Activated naive CD4-positive, alpha-beta T cell treated with anti-CD3 and anti-CD28 coated beads, Interleukin-2, amount 50 U/mL, for 16 hours (primary cell): ENCODE data around the gene IL1RAPL2.
"Not testable (repeated sequence)": the region's sequence is repeated elsewhere in the genome, so short reads cannot be mapped to it uniquely, and the experiment has no call there.

Experiments
- DNase-seq: peaks from one replicate; pipeline ENCODE4 v3.0.0-alpha.2; 2020

The IL1RAPL2 gene

DNA sequence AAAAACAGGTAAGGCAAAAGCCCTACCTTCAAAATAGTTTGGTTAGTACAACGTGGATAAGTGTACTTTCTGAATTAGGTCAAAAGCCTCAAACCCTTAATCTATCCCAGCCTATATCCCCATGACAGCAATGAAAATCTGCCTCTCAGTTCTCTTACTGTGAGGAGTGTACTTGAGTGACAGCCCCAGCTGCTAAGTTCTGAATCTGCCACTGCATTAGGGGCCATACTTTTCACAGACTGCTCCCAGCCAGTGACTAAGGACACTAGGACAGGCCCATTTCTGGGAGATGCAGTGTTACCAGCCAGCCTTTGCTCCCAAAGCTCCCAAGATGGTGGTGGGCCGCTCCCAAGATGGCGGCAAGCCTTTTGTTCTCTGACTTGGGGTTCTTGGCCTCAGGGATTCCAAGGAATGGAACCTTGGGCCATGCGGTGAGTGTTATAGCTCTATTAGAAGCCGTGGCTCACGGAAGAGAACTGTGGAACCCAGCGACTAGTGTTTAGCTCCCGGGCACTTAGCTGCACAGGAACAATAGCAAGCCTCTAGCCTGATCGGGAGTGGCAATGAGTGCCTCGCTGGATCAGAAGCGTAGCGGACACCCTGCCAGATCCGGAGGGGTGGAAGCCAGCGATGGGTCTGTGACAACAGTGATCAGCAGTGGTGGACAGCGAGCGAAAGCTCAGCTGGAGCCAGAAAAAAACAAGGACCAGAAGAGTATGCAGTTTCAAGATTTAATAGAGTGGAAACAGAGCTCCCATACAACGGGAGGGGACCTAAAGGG, 1080.8 kb downstream of the IL1RAPL2 start:
- DNase-seq: no peak

DNA sequence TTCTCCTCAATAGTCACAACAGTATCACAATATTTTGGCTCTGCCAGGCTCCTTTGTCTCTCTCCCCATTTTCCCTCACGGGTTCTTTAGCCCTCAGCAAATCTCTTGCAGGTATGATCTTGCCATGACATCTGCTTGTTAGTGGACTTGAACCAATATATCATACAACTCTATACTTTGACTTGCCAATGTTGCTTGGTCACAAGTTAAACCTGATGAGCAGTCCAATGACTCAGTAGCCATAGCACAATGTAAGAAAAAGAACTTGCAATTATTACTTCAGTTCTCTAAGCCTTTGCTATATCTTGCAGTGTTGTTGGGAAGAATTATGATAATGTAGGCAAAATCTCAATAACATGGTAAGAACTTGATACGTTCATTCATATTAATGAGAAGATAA, 1081.8 kb downstream of the IL1RAPL2 start:
- no peak for DNase-seq

DNA sequence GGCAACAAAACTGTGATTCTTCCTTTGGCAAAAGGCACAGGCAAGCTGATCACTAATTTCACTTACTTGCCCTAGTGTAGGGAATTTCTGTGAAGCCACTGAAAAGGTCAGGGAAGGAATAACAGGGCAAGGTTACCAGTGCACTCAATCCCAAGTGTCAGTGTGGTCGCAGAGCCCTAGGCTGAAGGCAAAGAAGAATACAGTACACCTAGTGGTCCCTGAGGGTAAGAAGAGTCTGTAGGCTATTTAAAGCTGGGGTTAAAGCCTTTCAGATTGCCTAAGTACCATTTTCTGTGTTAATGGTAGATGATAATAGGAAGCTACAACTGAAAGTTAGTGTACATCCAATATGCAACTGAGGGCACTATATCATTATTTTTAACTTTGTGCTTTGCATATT, 1082.7 kb downstream of the IL1RAPL2 start:
- DNase-seq: no peak

DNA sequence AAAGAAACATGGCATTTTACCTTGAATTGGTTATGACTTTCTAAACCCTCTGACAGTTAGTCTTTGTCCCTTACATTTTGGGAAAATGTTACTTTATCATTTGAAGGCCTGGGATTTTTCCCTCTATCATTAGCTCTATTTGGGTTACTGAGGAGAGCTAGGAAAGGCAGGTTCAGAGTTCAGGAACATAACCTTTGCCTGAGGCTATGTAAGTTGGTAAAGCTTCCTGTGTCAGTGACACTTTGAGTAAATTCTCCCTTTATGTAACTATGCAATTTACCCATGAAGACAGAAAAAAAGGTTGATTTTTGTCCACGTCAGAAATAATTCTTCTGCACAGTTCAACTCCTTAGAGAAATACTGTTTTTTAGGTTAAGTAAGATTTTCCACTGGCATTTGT, 1084.6 kb downstream of the IL1RAPL2 start:
- DNase-seq: no peak

DNA sequence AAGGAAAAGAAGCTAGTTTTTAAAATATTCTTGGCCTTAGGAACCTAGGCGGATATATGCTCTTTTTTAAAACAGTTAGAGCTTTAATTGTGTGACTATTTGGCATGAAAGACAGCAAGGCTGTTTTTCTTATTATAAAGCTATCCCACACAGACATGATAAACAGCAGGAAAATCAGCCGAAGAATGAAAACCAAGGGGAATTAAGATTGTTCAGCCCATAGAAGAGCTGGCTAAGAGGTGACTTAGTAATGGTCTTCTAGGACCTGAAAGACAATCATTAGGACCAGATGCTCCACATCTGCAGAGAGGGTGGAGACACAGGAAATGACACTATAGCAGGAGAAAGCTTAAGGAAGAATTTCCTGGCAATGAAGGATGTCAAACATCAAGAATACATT, 1085.0 kb downstream of the IL1RAPL2 start:
- DNase-seq: no peak

DNA sequence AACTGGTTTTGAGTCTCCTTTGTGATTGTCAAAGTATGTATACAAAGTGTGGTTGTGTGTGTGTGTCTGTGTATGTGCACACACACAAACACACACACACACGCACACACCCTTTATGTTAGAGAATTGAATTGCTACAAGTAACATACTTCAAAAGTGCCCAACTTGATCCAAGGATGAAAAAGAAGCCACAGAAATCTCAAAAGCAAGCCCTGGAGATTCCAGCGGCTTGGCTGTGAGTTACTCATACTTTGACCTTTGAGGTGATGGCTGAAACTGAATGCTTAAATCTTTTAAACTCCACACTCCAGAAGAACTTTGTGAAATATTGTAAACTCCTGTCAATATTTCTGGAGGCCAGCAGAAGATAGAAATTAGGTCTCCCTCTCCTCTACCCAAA, 1087.9 kb downstream of the IL1RAPL2 start:
- DNase-seq: no peak

DNA sequence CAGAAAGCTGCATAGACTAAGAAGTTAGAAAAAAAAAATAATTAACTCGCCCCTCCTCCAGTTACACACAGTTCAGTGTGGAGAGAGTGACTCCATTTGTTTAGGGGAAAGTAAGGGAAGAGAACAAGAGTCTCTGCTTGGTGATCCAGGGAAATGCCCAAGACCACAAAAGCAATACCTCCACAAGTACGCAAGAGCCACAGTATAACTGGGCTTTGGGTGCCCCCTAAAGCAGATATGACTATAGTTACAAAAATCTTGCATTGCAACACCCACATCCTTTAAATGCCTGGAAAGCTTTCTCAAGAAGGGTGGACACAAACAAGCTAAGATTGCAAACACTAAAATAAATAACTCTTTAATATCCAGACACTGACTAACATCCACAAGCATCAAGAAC, 1092.1 kb downstream of the IL1RAPL2 start:
- no peak for DNase-seq

DNA sequence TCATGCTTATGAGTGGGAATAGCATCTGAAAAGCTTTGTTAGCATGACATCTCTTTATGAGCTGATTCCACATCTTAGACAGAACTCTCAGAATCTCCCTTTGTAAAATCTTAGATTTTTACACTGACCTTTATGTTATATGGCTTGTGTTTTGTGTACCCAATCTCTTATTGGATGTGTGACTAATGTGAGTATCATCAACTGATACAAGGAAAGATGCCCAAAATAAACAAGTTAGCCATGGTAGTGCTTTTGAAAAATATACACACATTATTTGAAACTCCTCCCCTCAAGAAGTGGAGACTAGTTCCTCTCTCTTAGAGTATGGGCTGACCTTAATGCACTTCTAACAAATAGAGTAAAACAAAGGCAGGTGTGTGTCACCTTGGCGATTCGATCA, 1096.2 kb downstream of the IL1RAPL2 start:
- DNase-seq: no peak

DNA sequence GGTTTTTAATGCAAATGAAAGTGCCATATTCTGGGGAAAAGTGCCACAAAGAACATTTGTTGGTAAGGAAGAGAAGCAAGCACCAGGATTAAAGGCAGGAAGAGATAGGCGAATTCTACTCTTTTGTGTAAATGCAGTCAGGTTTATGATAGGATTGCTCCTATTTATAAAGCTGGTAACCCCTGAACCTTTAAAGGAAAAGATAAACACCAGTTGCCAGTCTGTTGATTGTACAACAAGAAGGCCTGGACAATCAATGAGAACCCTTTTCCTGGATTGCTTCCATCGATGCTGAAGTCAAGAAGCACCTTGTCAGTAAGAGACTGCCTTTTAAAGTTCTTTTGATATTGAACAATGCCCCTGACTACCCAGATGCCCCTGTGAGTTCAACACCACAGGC, 1098.2 kb downstream of the IL1RAPL2 start:
- no peak for DNase-seq

DNA sequence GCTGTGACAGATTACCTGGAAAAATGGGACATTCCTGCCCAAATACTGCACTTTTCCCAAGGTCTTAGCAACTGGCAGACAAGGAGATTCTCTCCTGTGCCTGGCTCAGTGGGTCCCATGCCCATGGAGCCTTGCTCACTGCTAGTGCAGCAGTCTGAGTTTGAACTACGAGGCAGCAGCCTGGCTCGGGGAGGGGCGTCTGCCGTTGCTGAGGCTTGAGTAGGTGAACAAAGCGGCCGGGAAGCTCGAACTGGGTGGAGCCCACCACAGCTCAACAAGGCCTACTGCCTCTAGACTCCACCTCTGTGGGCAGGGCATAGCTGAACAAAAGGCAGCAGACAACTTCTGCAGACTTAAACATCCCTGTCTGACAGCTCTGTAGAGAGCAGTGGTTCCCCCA, 1118.3 kb downstream of the IL1RAPL2 start:
- DNase-seq: not testable (repeated sequence)

DNA sequence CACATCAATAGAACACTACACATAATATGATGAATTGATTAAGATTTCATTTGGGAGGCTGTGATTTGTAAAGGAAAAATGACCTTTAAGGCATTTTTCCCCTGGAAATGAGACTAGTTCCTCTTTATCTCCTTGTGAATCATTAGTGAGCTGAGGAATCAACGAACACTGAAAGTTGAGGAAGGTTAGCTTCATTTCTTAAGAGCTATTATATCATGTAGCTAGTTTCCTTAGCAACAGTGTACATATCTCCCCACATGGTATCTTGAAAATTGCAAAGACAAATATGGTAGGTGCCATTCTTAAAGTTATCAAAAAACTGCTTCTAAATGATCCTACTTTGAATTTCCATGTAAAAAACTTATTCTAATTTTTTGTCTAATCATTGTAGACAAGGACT, 1128.8 kb downstream of the IL1RAPL2 start:
- DNase-seq: no peak

DNA sequence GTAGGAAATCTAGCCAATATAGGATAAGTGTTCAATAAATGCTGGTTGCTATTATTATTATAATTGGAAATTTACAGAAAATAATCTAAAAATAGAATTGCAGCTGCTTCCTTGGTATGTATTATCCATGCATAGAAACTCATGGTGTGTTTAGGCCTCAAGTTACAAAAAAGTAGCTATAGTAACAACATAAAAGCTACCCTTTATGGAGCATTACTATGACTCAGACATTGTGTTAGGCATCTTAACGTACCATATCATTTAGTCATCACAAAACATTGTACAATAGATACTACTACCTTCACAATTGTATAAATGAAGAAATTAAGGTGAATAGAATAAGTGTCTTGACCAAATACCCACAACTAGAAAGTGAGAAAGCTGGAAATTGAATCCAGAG, 1129.5 kb downstream of the IL1RAPL2 start:
- no peak for DNase-seq

DNA sequence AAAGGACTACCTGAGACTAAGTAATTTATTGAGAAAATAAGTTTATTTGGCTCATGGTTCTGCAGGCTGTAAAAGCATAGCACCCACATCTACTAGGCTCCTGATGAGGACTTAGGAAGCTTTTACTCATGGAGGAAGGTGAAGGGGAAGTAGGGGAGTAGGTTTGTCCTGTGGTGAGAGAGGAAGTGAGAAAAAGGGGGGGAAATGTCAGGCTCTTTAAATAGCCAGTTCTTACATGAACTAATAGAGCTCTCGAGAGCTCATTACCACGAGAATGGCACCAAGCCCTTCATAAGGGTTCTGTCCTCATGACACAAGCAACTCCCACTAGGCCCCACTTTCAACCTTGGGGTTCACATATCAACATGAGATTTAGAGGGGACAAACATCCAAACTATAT, 1130.9 kb downstream of the IL1RAPL2 start:
- DNase-seq: no peak

DNA sequence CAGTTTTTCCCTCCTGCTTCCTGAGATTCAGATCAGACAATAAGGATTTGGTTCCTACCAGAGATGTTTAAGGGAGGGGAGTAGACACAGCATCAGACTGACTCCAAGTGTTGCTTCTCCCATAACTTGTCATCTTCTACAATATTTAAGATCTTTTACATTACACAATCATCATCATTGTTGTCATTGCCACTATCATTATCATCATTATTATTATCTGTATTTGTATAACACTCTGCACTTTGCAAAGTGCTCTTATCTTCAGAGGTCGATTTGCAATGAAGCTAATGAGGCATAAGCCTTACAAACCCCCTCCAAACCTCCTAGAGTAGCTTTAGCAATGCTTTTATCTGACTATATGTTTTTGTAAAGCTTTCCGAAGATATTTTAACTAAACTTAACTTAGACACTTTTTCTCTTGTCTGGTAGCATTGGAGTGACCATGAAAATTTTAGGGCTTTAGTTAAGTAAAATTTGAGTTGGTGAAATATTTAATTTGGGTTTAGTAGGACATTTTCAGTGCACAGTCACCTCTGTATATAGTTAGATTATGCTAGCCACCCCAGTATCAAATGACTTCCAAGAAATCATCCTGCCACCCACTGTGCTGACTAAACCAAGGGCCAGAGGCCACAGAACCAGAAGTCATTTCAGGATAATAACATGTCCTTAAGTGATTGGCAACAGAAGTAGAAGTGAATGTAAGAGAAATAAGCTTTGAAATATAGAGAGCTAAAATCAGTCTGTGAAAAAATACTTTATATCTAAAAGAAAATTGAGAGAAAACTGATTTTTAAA, 1132.2 kb downstream of the IL1RAPL2 start:
- DNase-seq: no peak

DNA sequence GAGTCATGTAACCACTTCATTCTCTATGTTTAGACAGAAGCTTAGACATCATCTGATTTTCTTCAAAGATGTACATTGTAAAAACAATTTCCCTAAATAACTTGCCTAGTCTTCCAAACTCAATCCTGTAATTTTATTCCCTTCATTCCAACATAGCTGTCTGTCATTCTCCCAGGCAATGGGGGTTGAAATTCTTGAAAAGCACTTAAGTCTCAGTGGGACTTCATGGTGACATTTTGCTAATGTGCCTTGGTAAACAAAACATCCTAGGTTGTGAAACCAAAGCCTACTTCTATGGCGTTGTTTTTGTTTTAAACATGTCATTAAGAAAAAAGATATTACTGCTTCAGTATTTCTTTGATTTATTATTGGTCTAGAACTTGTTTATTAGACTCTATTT, 1134.3 kb downstream of the IL1RAPL2 start:
- DNase-seq: no peak

DNA sequence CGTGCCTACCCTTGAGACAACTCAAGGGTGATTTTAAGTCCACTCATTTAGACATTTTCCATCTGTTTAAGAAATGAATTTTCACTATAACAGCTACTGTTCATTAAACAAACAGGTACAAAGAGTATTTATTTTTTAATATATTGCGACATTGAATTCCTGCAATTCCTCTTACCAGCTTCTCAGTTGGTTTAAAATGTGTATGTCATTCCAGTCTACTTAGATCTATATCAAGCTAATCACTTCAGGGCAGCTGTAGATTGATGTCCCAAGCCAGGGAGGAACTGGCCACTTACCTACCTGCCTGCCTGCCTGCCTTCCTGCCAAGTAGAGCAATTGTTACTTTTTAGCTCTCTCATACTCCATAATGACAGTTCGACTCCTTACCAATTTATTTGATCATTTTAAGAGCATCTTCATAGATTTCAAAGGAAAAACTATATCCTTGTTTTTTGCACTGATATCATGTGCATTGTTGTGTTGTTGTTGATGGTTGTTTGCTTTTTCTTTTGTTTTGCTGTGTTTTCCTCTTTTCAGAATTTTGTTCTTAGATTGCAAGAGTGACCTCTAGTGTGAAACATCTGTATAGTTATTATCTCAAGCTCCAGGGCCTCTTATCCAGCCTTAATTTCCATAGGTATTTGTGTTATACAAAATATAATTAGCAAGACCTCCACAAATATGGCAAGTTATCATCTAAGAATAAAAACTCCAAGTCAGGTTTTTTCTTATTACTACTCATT, 1135.5 kb downstream of the IL1RAPL2 start:
- no peak for DNase-seq

DNA sequence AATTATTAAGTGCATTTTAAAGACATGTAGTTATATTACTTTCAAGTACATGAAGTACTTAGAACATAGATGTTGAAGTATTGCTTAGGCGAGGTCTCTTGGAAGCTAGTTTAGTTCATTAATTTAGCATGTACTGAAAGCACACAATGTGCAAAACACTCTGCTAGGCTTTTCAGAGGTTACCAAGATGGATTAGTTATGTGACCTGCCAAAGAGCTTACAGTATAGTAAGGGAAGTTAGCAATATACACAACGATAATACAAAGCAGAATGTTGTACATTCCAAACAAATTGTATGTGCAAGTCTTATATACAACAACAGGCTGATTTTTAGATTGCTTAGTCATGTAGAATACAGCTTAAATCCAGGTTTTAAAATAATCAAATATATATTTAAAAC, 1137.9 kb downstream of the IL1RAPL2 start:
- DNase-seq: no peak

DNA sequence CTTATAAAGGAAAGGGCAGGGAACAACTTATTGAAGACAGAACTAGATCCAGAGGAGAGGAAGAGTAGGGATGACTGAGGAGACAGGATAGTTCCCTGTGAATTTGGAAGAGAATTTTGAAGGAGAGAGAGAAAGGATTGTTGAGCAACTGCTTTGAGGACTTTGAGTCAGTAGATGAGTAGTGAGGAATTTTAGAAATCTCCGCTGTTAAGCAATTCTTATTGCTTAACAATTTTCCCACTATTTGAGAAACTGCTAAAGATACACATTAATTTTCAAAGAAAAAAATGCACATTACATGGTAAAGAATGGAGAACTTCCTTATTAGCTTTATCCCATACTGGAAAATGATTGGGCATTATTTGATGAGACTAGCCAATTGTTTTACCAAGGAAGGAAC, 1140.0 kb downstream of the IL1RAPL2 start:
- DNase-seq: no peak

DNA sequence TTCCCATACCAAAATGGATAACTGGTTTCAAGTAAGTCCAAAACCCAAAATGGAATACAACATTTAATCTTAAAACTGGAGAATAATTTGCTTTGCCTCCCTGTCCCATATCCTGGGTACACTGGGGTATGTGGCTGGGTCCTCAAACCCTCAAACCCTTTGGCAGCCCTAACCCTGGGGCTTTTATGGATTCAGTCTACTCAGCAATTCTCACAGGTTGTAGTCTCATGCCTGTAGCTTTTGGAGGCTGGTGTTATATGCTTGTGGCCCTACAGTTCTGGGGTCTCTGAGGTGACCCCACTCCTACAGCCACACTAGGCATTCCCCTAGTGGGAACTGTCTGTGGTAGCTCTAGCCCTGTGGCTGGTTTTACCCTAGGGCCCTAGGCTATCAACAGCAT, 1145.8 kb downstream of the IL1RAPL2 start:
- no peak for DNase-seq

DNA sequence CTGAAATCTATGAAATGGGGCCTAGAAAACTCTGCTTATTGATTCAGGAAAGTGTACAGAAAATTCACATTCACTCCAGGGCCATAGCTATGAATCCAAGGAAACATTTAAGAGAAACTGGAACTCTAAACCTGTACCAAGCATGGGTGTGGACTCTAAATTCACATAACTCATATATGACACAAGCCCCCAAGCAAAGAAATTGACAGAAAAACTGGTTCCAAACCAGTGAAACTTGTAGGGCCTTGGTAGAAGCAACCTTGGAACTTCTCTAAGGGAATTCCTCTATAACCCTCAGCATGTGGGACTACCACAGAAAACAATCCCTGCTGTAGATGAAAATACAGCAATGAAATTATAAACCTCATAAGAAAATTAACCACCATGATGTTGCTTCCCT, 1149.7 kb downstream of the IL1RAPL2 start:
- no peak for DNase-seq

DNA sequence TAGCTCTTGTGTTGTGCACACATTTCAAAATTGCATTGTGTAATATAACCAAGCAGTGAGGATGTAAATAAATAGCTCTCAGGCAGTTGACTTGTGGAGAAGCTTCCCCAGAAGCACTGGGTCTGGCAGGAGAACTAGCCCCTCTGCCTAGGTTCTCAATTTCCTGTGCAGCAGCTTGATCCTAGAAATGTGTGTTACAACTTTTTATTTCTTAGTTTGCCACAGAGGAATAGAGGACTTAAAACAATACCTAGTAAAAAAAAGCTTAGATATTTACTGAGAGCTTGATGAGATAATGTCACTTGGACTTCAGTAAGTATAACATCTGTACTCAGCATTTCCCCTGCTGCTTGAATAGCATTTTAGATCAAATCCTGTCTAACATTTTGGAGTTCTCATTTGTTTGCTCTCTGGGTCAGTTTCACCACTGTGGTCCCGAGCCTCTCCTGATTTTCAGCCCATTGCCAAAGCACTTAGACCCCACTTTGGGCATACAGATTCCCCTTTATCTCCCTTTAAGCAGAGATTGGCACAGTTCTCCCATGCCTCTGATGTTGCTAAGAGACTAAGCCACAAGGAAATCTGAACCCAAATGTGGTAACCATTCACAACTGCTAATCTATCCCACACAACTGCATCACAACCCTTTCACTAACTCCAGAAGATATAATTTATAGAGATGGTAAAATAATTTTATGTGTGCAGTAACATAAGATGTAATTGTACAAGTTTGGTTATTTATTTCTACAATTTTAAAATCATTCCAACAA, 1158.2 kb downstream of the IL1RAPL2 start:
- no peak for DNase-seq

DNA sequence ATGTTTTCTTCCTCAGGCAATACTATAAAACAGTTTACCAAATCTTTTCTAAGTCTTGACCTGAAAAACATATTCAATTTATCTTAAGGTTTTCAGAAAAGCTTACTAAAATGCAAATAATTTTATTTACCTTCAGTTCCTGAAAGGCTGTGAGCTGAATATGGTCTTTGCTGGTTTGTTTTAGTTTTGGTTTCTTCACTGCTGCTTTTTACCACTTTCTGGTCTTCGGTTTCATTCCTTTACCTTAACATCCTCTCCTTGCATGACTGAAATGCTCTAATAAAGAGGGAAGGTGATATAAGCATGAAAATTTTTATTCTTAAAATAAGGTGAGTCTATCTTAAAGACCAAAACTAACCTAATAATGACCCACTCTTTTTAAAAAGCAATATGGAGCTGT, 1159.2 kb downstream of the IL1RAPL2 start:
- DNase-seq: no peak

DNA sequence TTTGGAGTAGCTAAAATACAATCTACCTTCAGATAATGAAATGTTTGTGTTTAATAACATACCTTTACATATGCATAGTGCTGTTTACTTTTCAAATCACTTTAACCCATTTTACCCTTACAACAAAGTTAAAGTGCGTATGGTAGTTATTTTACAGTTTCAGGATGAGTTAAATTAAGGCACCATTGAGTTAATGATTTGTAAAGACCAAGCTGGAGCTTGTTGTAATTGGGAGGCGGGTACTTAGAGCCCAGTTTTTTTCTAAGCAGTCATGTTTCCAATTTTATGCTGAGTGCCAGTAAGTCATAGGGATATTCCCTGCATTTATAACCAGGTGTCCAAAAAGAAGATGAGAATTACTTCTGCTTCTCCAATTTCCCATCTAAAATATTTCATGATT, 1172.2 kb downstream of the IL1RAPL2 start:
- no peak for DNase-seq
